Upper lobe of left lung (tissue), 4 donors: Measurements from ENCODE around the gene CUBN.

Source experiments
- POLR2A ChIP-seq, 4 donors: fragments of 450-650 bp; IDR thresholded peaks; one replicate each; pipeline ENCODE4 v1.5.1; 2016 to 2017; ENCODE audit warnings: antibody characterized with exemption in 4 of 4, mild to moderate bottlenecking in 2 of 4
- POLR2AphosphoS5 ChIP-seq, 2 donors: sonication (generic); formaldehyde crosslinking; IDR thresholded peaks; one replicate each; pipeline ENCODE4 v1.5.1; 2017; ENCODE audit warnings: antibody characterized with exemption in 2 of 2

- TF ChIP-seq POLR2A (IDR thresholded peaks at IDR 0.05) = no peak
- no peak for TF ChIP-seq POLR2AphosphoS5 (IDR thresholded peaks at IDR 0.05)
These were observed 17.3 kb upstream of the CUBN start for GRCh38 chr10:17146892-17147291.
